Neutrophil (primary cell): ENCODE results near the gene CACNA1I.

ENCODE experiments used
- H3K27ac ChIP-seq: fragments of 200-600 bp; sonication (generic); 2 replicates; pipeline ENCODE4 v1.5.1; 2016; ENCODE audit warnings: mild to moderate bottlenecking, moderate library complexity
- H3K27me3 ChIP-seq: fragments of 200-600 bp; sonication (generic); 2 replicates; pipeline ENCODE4 v1.6.0; 2016; ENCODE audit warnings: mild to moderate bottlenecking
- H3K36me3 ChIP-seq: fragments of 200-600 bp; sonication (generic); 2 replicates; pipeline ENCODE4 v1.5.1; 2017
- H3K4me1 ChIP-seq, 2 experiments: fragments of 200-600 bp in 1 of 2; sonication (generic) in 1 of 2; 1 replicate in 1 of 2; 2 replicates in 1 of 2; pipeline versions ENCODE4 v1.5.1 to v1.6.1; 2013 to 2016; ENCODE audit warnings: low read depth in 1 of 2, low read length in 1 of 2, mild to moderate bottlenecking in 1 of 2, moderate library complexity in 1 of 2; ENCODE audit not compliant: control insufficient read depth in 1 of 2, insufficient read depth in 1 of 2
- H3K4me3 ChIP-seq, 2 experiments: fragments of 200-600 bp in 1 of 2; sonication (generic) in 1 of 2; 1 replicate in 1 of 2; 2 replicates in 1 of 2; pipeline ENCODE4 v1.5.1; 2013 to 2016; ENCODE audit warnings: low read depth in 1 of 2, low read length in 1 of 2, mild to moderate bottlenecking in 1 of 2, moderate library complexity in 1 of 2
- H3K9me3 ChIP-seq: fragments of 200-600 bp; sonication (generic); 2 replicates; pipeline ENCODE4 v1.5.1; 2016
- CTCF ChIP-seq: fragments of 200-600 bp; sonication (generic); IDR thresholded peaks from 2 replicates; pipeline ENCODE4 v1.5.1; 2016; ENCODE audit warnings: antibody characterized with exemption

The CACNA1I gene

GRCh38 chr22:39593066-39593930 lies 22.7 kb downstream of the CACNA1I start:
- Histone ChIP-seq H3K27me3 (peaks cover 59% of the 10 kb centered on the region), H3K4me3 (no peak overlapping the region), H3K36me3 (no peaks in the 10 kb centered on the region), H3K27ac (no peak overlapping the region), H3K9me3 (no peaks in the 10 kb centered on the region), H3K4me1 (no peaks in the 10 kb centered on the region)
- no peak for TF ChIP-seq CTCF

GRCh38 chr22:39593931-39594285 lies 23.4 kb downstream of the CACNA1I start:
- TF ChIP-seq CTCF = no peak
- Histone ChIP-seq H3K9me3 (no peaks in the 10 kb centered on the region), H3K27me3 (peaks cover 66% of the 10 kb centered on the region), H3K36me3 (no peaks in the 10 kb centered on the region), H3K4me3 (no peak overlapping the region), H3K4me1 (no peaks in the 10 kb centered on the region), H3K27ac (no peak overlapping the region)

- H3K27ac ChIP-seq = no peak overlapping the region
- H3K4me1 ChIP-seq = no peaks in the 10 kb centered on the region
- no peak overlapping the region for H3K4me3 ChIP-seq
- no peaks in the 10 kb centered on the region for H3K9me3 ChIP-seq
- peaks cover 68% of the 10 kb centered on the region for H3K27me3 ChIP-seq
- TF ChIP-seq CTCF = no peak
- H3K36me3 ChIP-seq = no peaks in the 10 kb centered on the region
These were observed 23.9 kb downstream of the CACNA1I start for GRCh38 chr22:39594411-39594810.

- Histone ChIP-seq H3K27ac (no peak overlapping the region), H3K36me3 (no peaks in the 10 kb centered on the region), H3K9me3 (no peaks in the 10 kb centered on the region), H3K4me1 (no peaks in the 10 kb centered on the region), H3K4me3 (no peak overlapping the region), H3K27me3 (peaks cover 79% of the 10 kb centered on the region)
- TF ChIP-seq CTCF = no peak
These were observed 25.1 kb downstream of the CACNA1I start for GRCh38 chr22:39595622-39596172.

GRCh38 chr22:39596601-39597000 lies 26.0 kb downstream of the CACNA1I start:
- no peak overlapping the region for H3K4me3 ChIP-seq
- H3K27ac ChIP-seq = no peak overlapping the region
- H3K36me3 ChIP-seq = no peaks in the 10 kb centered on the region
- no peaks in the 10 kb centered on the region for H3K9me3 ChIP-seq
- H3K4me1 ChIP-seq = no peaks in the 10 kb centered on the region
- peaks cover 81% of the 10 kb centered on the region for H3K27me3 ChIP-seq
- TF ChIP-seq CTCF = no peak
